Measurements from ENCODE around the gene MPV17L2.

Gene MPV17L2

GRCh38 chr19:18219911-18220631 lies 27.1 kb downstream of the MPV17L2 start:
- no peak for DNase-seq

DNA sequence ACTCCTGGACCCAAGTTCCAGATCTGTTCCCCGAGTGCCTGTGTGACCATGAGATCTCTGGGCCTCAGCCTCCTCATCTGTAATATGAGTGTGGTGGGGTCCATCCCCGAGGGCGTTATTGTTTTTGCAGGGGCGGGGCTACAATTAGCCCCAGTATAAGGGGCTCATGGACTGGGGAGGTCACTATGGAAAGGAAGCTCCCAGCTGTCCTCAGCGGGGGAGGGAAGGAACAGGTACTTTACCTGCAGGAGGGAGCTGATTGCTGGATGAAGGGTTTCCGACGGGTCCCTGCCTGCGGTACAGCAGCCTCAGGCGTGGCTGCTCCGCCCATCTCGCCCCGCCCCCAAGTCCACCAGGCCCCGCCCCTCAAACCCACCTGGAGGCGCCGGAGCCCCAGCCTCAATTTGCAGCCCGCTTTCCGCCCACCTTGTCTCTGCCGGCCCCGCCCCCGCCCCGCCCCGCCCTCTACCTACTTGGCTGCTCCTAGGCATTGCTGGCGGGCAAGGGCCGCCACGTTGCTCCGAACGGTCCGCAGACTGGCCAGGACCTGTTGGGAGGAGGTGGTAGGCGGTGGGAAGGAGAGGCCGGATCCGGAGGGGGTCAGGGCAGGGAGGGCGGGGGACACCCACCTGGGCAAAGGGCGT lies 27.7 kb downstream of the MPV17L2 start:
- no peak for DNase-seq

- DNase-seq = no peak
These were observed 29.1 kb downstream of the MPV17L2 start for GRCh38 chr19:18221815-18222725.

- no peak for DNase-seq
These were observed 31.0 kb downstream of the MPV17L2 start for GRCh38 chr19:18223860-18224524.

GRCh38 chr19:18224525-18225354 lies 31.7 kb downstream of the MPV17L2 start:
- DNase-seq = no peak

GRCh38 chr19:18225355-18225701 lies 32.3 kb downstream of the MPV17L2 start:
- DNase-seq = no peak

- no peak for DNase-seq
These were observed 32.9 kb downstream of the MPV17L2 start, which contains the start of gene PDE4C for GRCh38 chr19:18225702-18226468. Gene PDE4C (minus strand): TSS chr19:18226438. CDS start chr19:18226415, 23 bp downstream.

DNA sequence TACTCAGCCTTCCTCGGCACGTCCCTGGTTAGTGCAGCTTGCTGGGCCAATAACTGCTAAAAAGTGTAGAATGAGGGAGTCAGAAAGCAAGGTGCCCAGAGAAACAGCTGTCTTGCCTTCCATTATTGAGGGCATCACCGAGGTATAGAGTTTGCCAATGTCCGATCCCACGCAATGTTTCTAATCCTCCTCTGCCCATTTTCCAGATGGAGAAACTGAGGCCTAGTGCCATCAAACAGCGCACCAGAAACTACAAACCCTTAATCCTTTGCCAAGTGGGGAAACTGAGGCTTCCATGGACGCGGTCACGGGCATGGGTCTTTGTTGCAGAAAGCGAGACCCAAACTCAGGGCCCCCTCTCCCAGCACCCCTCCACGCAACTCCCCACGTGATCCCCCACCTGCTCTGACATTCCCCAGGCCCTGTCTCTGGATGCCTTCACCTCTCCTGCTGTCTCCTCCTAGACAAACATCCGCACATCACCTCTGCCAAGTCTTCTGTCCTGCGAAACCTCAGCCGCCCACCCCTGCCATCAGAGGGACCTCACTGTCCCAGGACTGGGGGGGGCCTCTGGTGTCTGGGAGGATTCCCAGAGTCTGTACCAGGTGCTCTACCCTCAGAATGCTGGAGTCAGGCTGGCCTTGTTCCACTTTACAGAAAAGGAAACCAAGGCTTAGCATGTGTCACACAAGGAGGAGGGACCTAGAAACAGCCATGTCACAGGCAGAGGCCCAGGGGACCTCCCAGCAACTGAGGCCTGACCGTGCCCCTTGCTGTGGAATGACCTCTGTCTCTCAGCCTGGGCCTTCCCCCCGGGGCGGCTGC lies 34.1 kb downstream of the MPV17L2 start:
- DNase-seq = no peak

DNA sequence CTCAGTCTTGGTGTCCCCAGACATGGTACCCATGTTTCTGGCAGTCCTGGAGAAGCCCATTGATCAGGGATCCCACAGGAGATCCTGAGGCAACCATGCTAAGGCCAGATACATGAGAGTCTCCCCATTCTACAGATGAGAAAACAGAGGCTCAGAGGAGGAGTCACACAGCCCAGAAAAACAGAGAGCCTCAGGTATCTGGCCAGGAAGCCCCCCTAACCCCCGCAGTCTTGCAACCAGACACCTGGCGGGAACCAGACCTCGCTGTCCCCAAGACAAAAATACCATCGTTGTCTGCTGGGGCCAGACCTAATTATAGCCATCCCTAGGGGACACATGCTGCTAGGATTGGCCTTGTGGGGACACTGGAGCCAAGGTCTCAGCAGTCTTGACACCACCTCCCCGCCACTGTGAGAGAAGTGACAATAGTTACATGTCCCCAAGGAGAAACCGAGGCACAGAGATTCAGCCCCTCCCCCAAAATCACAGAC lies 34.8 kb downstream of the MPV17L2 start:
- DNase-seq = no peak

GRCh38 chr19:18229474-18229873 lies 36.5 kb downstream of the MPV17L2 start:
- no peak for DNase-seq

DNA sequence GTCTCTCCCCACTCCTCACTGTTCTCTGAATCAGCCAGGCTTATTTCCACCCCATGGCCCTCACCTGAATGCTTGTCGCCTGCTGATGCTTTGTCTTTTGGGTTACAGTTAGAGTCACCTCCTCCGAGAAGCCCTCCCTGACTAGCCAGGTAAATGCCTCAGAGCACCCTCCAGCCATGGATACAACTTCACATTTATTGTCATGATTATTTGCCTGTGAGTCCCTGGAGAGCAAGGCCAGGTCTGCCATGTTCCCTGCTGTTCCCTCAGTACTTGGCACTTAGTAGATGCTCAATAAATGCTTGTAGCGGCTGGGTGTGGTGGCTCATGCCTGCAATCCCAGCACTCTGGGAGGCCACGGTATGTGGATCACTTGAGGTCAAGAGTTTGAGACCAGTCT lies 36.9 kb downstream of the MPV17L2 start:
- DNase-seq = no peak

DNA sequence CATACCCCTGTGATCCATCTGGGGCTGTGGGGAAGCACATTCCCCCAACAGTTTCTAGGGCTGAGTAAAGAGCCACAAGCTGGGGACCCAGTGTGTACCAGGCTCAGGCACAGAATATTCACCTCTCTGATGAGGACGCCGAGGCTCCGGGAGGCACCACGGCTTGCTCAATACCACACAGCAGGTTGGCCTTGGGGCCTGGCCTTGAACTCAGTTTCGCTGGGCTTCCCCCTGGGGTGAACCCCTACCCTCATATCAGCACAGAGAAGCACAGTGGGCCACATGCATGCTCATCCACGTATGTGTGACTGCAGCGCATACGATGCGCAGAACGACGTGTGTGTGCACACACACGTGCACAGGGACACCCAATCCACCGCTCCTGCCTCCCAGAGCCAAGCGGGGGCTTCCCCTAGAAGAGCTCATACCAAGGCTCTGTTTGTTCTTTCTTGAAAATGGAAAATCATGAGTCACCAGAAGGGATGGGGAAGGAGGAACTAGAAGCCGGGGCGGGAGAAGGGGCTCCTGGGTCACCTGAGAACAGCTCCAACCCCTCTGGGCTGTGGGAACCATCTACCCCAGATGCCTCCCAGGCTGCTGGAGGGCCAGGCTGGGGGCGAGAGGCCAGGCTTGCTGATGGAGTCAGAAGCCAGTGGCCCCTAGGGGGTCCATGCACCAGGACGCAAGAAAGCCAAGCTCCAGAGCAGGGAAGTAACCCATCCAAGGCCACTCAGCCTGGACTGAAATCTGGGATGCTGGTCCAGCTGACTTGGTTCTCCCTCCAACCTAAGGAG lies 38.1 kb downstream of the MPV17L2 start:
- DNase-seq = no peak

- DNase-seq = no peak
These were observed 38.8 kb downstream of the MPV17L2 start for GRCh38 chr19:18231775-18232174.

- DNase-seq = no peak
These were observed 39.7 kb downstream of the MPV17L2 start for GRCh38 chr19:18232540-18233223.

DNA sequence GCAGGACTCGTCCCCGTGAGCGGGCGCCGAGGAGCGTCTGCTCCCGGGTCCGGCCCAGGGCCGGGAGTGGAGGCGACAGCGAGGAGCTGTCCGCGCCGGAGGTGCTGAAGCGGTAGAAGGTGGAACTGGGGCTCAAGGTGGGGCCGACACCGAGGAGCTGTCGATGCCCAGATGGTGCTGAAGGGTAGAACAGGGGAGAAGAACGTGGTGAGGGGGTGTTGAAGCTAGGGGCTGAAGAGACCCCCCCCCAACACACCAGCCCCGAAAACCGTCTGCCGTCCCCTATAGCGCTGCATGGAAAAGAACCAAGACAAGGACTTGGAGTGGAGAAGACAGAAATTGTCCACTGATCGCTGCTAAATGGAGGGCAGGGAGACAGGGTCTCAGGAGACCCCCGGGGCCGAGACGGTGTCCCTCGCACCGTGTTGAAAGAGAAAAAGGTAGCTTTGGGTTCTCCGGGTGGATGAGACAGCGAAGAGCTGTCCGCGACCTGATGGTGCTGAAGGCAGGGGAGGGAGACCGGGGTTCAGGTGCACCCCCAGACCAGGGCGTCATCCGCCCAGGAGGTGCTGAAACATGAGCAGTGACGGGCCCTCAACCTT lies 40.3 kb downstream of the MPV17L2 start:
- DNase-seq = no peak

GRCh38 chr19:18234194-18234593 lies 41.2 kb downstream of the MPV17L2 start:
- no peak for DNase-seq

DNA sequence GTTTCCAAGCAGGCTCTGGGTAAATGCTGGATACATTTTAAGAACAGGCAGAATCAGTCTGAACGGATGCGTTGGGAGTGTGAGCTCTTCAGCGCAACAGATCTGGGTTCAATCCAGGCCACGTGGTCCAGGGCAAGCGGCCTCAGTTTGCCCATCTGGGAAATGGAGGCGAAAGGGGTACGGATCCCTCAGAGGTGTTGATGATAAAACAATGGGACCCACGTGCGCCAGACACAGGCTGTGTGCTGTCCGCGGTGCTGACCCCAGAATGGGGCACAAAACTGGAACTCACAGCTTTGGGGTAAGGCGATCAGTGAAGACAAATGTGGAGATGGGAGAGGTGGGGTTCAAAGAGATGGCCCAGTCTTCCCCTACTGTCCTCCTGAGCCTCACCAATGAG lies 46.3 kb downstream of the MPV17L2 start:
- no peak for DNase-seq

- DNase-seq = no peak
These were observed 52.3 kb downstream of the MPV17L2 start for GRCh38 chr19:18245297-18245696.
